Keratinocyte (primary cell): ENCODE measurements around the gene PRMT1. TPM values are rescaled to one million over a fixed set of nuclear protein-coding genes. Genes with fewer than 3 reads are reported as not detected.

Source experiments
- DNase-seq: peaks from one replicate; pipeline ENCODE4 v3.0.0-alpha.2; 2011; ENCODE audit warnings: low read depth, missing footprints, low spot score
- FAIRE-seq: peaks from 2 replicates; lab custom pipeline; 2011; peaks lifted over from hg19 to GRCh38; lab: Jason Lieb, UNC
- H2AFZ ChIP-seq: 2 replicates; pipeline ENCODE4 v1.6.0; 2012; ENCODE audit warnings: low read length, control low read depth, inconsistent platforms; ENCODE audit not compliant: control insufficient read depth
- H3K27ac ChIP-seq: 2 replicates; pipeline ENCODE4 v1.5.1; 2011; ENCODE audit warnings: low read length; ENCODE audit not compliant: control insufficient read depth, insufficient read depth
- H3K27me3 ChIP-seq: 3 replicates; pipeline ENCODE4 v1.6.0; 2011; ENCODE audit warnings: low read length; ENCODE audit not compliant: control insufficient read depth, insufficient read depth; ENCODE audit errors: extremely low read depth
- H3K36me3 ChIP-seq, 2 experiments: 2 replicates in 1 of 2; 3 replicates in 1 of 2; pipeline ENCODE4 v1.5.1; 2011; ENCODE audit warnings: low read length in 2 of 2, mild to moderate bottlenecking in 1 of 2; ENCODE audit not compliant: control insufficient read depth in 2 of 2, insufficient read depth in 2 of 2; ENCODE audit errors: extremely low read depth in 1 of 2
- H3K4me1 ChIP-seq: 3 replicates; pipeline ENCODE4 v1.5.1; 2011; ENCODE audit warnings: low read length; ENCODE audit not compliant: control insufficient read depth, insufficient read depth; ENCODE audit errors: extremely low read depth
- H3K4me2 ChIP-seq: 3 replicates; pipeline ENCODE4 v1.6.0; 2011; ENCODE audit warnings: low read depth, low read length; ENCODE audit not compliant: control insufficient read depth, insufficient read depth; ENCODE audit errors: extremely low read depth
- H3K4me3 ChIP-seq, 3 experiments: fragments of 200-600 bp in 1 of 3; sonication (generic) in 1 of 3; 2 replicates in 2 of 3; 3 replicates in 1 of 3; pipeline ENCODE4 v1.5.1; 2011 to 2016; ENCODE audit warnings: low read length in 3 of 3, mild to moderate bottlenecking in 3 of 3, control low read depth in 2 of 3, inconsistent platforms in 1 of 3, low read depth in 1 of 3, mixed read lengths in 1 of 3, mixed run types in 1 of 3, moderate library complexity in 1 of 3; ENCODE audit not compliant: control insufficient read depth in 2 of 3, insufficient read depth in 2 of 3; ENCODE audit errors: extremely low read depth in 1 of 3
- H3K79me2 ChIP-seq: 2 replicates; pipeline ENCODE4 v1.6.0; 2012; ENCODE audit warnings: low read length; ENCODE audit not compliant: control insufficient read depth, insufficient read depth
- H3K9ac ChIP-seq: 3 replicates; pipeline ENCODE4 v1.6.0; 2011; ENCODE audit warnings: low read length; ENCODE audit not compliant: control insufficient read depth, insufficient read depth; ENCODE audit errors: extremely low read depth
- H3K9me1 ChIP-seq: 3 replicates; pipeline ENCODE4 v1.6.0; 2011; ENCODE audit warnings: low read length; ENCODE audit not compliant: control insufficient read depth, insufficient read depth; ENCODE audit errors: extremely low read depth
- H3K9me3 ChIP-seq: 2 replicates; pipeline ENCODE4 v1.5.1; 2012; ENCODE audit warnings: low read depth, low read length; ENCODE audit not compliant: control insufficient read depth
- H4K20me1 ChIP-seq: 3 replicates; pipeline ENCODE4 v1.6.0; 2011; ENCODE audit warnings: low read length; ENCODE audit not compliant: control insufficient read depth, insufficient read depth; ENCODE audit errors: extremely low read depth
- CTCF ChIP-seq, 3 experiments: IDR thresholded peaks in 1 of 3; conservative IDR thresholded peaks in 1 of 3; optimal IDR thresholded peaks in 1 of 3; 2 replicates in 2 of 3; 3 replicates in 1 of 3; pipeline versions ENCODE3 to v1.5.1; 2011; ENCODE audit warnings: low read length in 3 of 3, mild to moderate bottlenecking in 3 of 3, moderate library complexity in 2 of 3, control low read depth in 1 of 3, inconsistent platforms in 1 of 3; ENCODE audit not compliant: insufficient read depth in 2 of 3; ENCODE audit errors: extremely low read depth in 1 of 3
- EZH2 ChIP-seq: IDR thresholded peaks from one replicate; pipeline ENCODE4 v1.6.1; 2012; ENCODE audit warnings: inconsistent platforms, mild to moderate bottlenecking, low read length, moderate library complexity
- dilution Hi-C: fragments of 300-500 bp; cut with MboI; formaldehyde crosslinking; loops from one replicate; pipeline ENCODE4 v1.7.0; 2020; ENCODE audit warnings: low sequenced_read_pairs; ENCODE audit not compliant: extremely low pct_ligation_motif_present
- polyA plus RNA-seq, 5 experiments: library from polyadenylated mRNA; depleted of rRNA in 3 of 5; stranded (reverse) in 3 of 5; stranded (forward) in 1 of 5; unstranded in 1 of 5; fragments of >200 nt; gene quantifications; 1 replicate in 1 of 5; 2 replicates in 3 of 5; 3 replicates in 1 of 5; pipeline versions ENCODE4 v1.2.1 to v1.2.3, GENCODE V29; 2011 to 2012; ENCODE audit warnings: missing spikeins in 2 of 5, low read depth in 1 of 5, low replicate concordance in 1 of 5

Gene PRMT1
- polyA plus RNA-seq, 1 donor (not counting 4 experiments of a cell fraction or from before 2014, with no cell fraction given) = 280 TPM

- Histone ChIP-seq H3K4me2 (no peak overlapping the region), H3K27me3 (no peaks in the 10 kb centered on the region), H3K4me3 (no peak overlapping the region), H3K36me3 (no peaks in the 10 kb centered on the region), H3K4me1 (no peaks in the 10 kb centered on the region), H3K27ac (no peak overlapping the region), H3K9me3 (no peaks in the 10 kb centered on the region), H2AFZ (no peak overlapping the region), H3K9ac (no peak overlapping the region), H3K9me1 (no peaks in the 10 kb centered on the region), H4K20me1 (no peaks in the 10 kb centered on the region), H3K79me2 (no peaks in the 10 kb centered on the region)
- no peak for DNase-seq
- dilution Hi-C loops = no loop called here
- no peak for TF ChIP-seq EZH2
- no peak for TF ChIP-seq CTCF (optimal IDR thresholded peaks at IDR 0.05 in 1 of 3, IDR thresholded peaks at IDR 0.05 in 1 of 3, conservative IDR thresholded peaks at IDR 0.05 in 1 of 3; ENCODE audit: extremely low read depth in 1 of 3, insufficient read depth in 2 of 3, low read length in 3 of 3)
- FAIRE-seq = no peak
Observed at GRCh38 chr19:49712397-49712859, 35.4 kb downstream of the PRMT1 start.

GRCh38 chr19:49713236-49713845, 36.3 kb downstream of the PRMT1 start:
- Histone ChIP-seq H3K9ac (no peak overlapping the region), H3K27me3 (no peaks in the 10 kb centered on the region), H3K9me3 (no peaks in the 10 kb centered on the region), H2AFZ (no peak overlapping the region), H3K9me1 (no peaks in the 10 kb centered on the region), H3K79me2 (no peaks in the 10 kb centered on the region), H3K4me2 (no peak overlapping the region), H3K36me3 (no peaks in the 10 kb centered on the region), H3K27ac (no peak overlapping the region), H4K20me1 (no peaks in the 10 kb centered on the region), H3K4me1 (no peaks in the 10 kb centered on the region), H3K4me3 (no peak overlapping the region)
- FAIRE-seq (no peak), DNase-seq (no peak)
- TF ChIP-seq CTCF (optimal IDR thresholded peaks at IDR 0.05 in 1 of 3, IDR thresholded peaks at IDR 0.05 in 1 of 3, conservative IDR thresholded peaks at IDR 0.05 in 1 of 3; ENCODE audit: extremely low read depth in 1 of 3, insufficient read depth in 2 of 3, low read length in 3 of 3) (no peak), EZH2 (no peak)
- dilution Hi-C loops = no loop called here
